Endothelial cell of umbilical vein (primary cell): ENCODE results near the gene C2CD3. TPM values are rescaled to one million over a fixed set of nuclear protein-coding genes. Genes with fewer than 3 reads are reported as not detected.

Source experiments
- BruUV-seq: library from RNA; stranded (reverse); fragments of 400-500 nt; replicated peaks from 2 replicates; lab custom pipeline; 2021; lab: Mats Ljungman, UMichigan
- CTCF ChIA-PET: fragments of 300-600, 350-600 bp; sonication (Branson Sonifier 250); formaldehyde crosslinking; loops from one replicate; lab custom pipeline; 2021; ENCODE audit warnings: antibody characterized with exemption, inconsistent platforms; lab: Charles Lee
- POLR2A ChIA-PET: fragments of 300-600, 350-600 bp; sonication (Branson Sonifier 250); formaldehyde crosslinking; loops from one replicate; lab custom pipeline; 2021; ENCODE audit warnings: antibody characterized with exemption, inconsistent platforms; lab: Charles Lee
- DNase-seq: peaks from one replicate; pipeline ENCODE4 v3.0.0-alpha.2; 2011; ENCODE audit warnings: low read depth, low spot score
- FAIRE-seq: peaks from 2 replicates; lab custom pipeline; 2011; peaks lifted over from hg19 to GRCh38; lab: Jason Lieb, UNC
- H2AFZ ChIP-seq: 2 replicates; pipeline ENCODE4 v1.6.0; 2012; ENCODE audit warnings: low read depth, low read length, control low read depth, inconsistent platforms
- H3K27ac ChIP-seq: 2 replicates; pipeline ENCODE4 v1.5.1; 2011; ENCODE audit warnings: low read depth, mild to moderate bottlenecking, control low read depth, low read length, moderate library complexity; ENCODE audit not compliant: insufficient read depth
- H3K27me3 ChIP-seq, 2 experiments: 2 replicates each; pipeline versions ENCODE4 v1.6.0 to v1.6.1; 2011; ENCODE audit warnings: low read length in 2 of 2, mixed read lengths in 1 of 2; ENCODE audit not compliant: control insufficient read depth in 2 of 2, insufficient read depth in 2 of 2
- H3K36me3 ChIP-seq, 2 experiments: 2 replicates in 1 of 2; 3 replicates in 1 of 2; pipeline ENCODE4 v1.5.1; 2011; ENCODE audit warnings: low read length in 2 of 2, mild to moderate bottlenecking in 1 of 2, moderate library complexity in 1 of 2; ENCODE audit not compliant: control insufficient read depth in 2 of 2, insufficient read depth in 2 of 2; ENCODE audit errors: extremely low read depth in 1 of 2
- H3K4me1 ChIP-seq: 3 replicates; pipeline ENCODE4 v1.5.1; 2011; ENCODE audit warnings: mild to moderate bottlenecking, low read length; ENCODE audit not compliant: control insufficient read depth, insufficient read depth; ENCODE audit errors: extremely low read depth
- H3K4me2 ChIP-seq: 2 replicates; pipeline ENCODE4 v1.6.1; 2011; ENCODE audit warnings: low read length, control low read depth, mixed read lengths; ENCODE audit not compliant: insufficient read depth
- H3K4me3 ChIP-seq, 3 experiments: fragments of 200-600 bp in 1 of 3; sonication (generic), shearing (Covaris generic) in 1 of 3; replicated peaks in 1 of 3; 2 replicates each; pipeline ENCODE4 v1.5.1; 2011 to 2016; ENCODE audit warnings: control low read depth in 3 of 3, low read length in 3 of 3, mild to moderate bottlenecking in 2 of 3, inconsistent platforms in 1 of 3, low read depth in 1 of 3, moderate library complexity in 1 of 3; ENCODE audit not compliant: insufficient read depth in 1 of 3
- H3K79me2 ChIP-seq: 2 replicates; pipeline ENCODE4 v1.6.0; 2012; ENCODE audit warnings: low read length, inconsistent platforms; ENCODE audit not compliant: control insufficient read depth, insufficient read depth
- H3K9ac ChIP-seq: replicated peaks from 2 replicates; pipeline ENCODE3; 2011; ENCODE audit warnings: low read length, control low read depth; ENCODE audit not compliant: insufficient read depth; ENCODE audit errors: extremely low read depth
- H3K9me1 ChIP-seq: replicated peaks from 3 replicates; pipeline ENCODE4 v1.6.0; 2011; ENCODE audit warnings: mild to moderate bottlenecking, low read length; ENCODE audit not compliant: control insufficient read depth, insufficient read depth; ENCODE audit errors: extremely low read depth
- H3K9me3 ChIP-seq: replicated peaks from 2 replicates; pipeline ENCODE4 v1.5.1; 2012; ENCODE audit warnings: low read length, inconsistent platforms; ENCODE audit not compliant: control insufficient read depth, insufficient read depth
- H4K20me1 ChIP-seq: replicated peaks from 2 replicates; pipeline ENCODE3; 2011; ENCODE audit warnings: mild to moderate bottlenecking, low read length; ENCODE audit not compliant: control insufficient read depth, insufficient read depth; ENCODE audit errors: extremely low read depth
- EZH2 ChIP-seq: IDR thresholded peaks from 2 replicates; pipeline ENCODE4 v1.6.1; 2012; ENCODE audit warnings: borderline replicate concordance, low read depth, mild to moderate bottlenecking, moderate library complexity, low read length, inconsistent platforms; ENCODE audit not compliant: severe bottlenecking
- FOS ChIP-seq: IDR thresholded peaks from 2 replicates; pipeline ENCODE4 v1.6.1; 2011; ENCODE audit warnings: mild to moderate bottlenecking, low read length, moderate library complexity, borderline replicate concordance; ENCODE audit not compliant: insufficient read depth
- GATA2 ChIP-seq: IDR thresholded peaks from 2 replicates; pipeline ENCODE4 v1.7.0; 2011; ENCODE audit warnings: low read depth, mild to moderate bottlenecking, moderate library complexity, mixed read lengths, low read length; ENCODE audit not compliant: insufficient read length, insufficient read depth
- JUN ChIP-seq: IDR thresholded peaks from 2 replicates; pipeline ENCODE4 v1.6.1; 2011; ENCODE audit warnings: borderline replicate concordance, low read depth; ENCODE audit not compliant: insufficient read length, insufficient read depth
- MAX ChIP-seq: IDR thresholded peaks from 2 replicates; pipeline ENCODE4 v1.6.1; 2011; ENCODE audit not compliant: insufficient read depth, insufficient read length
- MYC ChIP-seq: IDR thresholded peaks from one replicate; pipeline ENCODE4 v1.6.1; 2011; ENCODE audit warnings: mild to moderate bottlenecking, low read depth, low read length
- POLR2A ChIP-seq: IDR thresholded peaks from 2 replicates; pipeline ENCODE4 v1.6.1; 2012; ENCODE audit warnings: low read depth, mild to moderate bottlenecking, control low read depth, low read length
- POLR2AphosphoS5 ChIP-seq: IDR thresholded peaks from 2 replicates; pipeline ENCODE4 v1.6.1; 2012; ENCODE audit warnings: low read depth, mild to moderate bottlenecking, control low read depth, low read length, moderate library complexity; ENCODE audit not compliant: insufficient read depth
- dilution Hi-C: fragments of 300-500 bp; cut with MboI; formaldehyde crosslinking; loops from one replicate; pipeline ENCODE4 v1.15.0; 2019; ENCODE audit warnings: low sequenced_read_pairs; ENCODE audit not compliant: extremely low pct_ligation_motif_present
- intact Hi-C: fragments of 100-400 bp; cut with micrococcal nuclease; formaldehyde crosslinking; loops from one replicate; pipeline ENCODE4 v1.10.0; 2022
- polyA plus RNA-seq, 4 experiments: library from polyadenylated mRNA; depleted of rRNA in 3 of 4; stranded (reverse) in 3 of 4; unstranded in 1 of 4; fragments of >200 nt; gene quantifications; 2 replicates each; pipeline versions ENCODE4 v1.2.1 to v1.2.3, GENCODE V29; 2011 to 2012; ENCODE audit warnings: missing spikeins in 1 of 4
- total RNA-seq: library from RNA; stranded (reverse); gene quantifications from 2 replicates; pipeline ENCODE4 v1.2.3, GENCODE V29; 2021
- TF ChIP-seq, protein P1 (sequence below), 2 donors: IDR thresholded peaks; 1 replicate in 1 of 2; 2 replicates in 1 of 2; pipeline ENCODE4 v1.5.1; 2011; ENCODE audit warnings: low read length in 2 of 2, mild to moderate bottlenecking in 2 of 2, moderate library complexity in 2 of 2, control low read depth in 1 of 2, inconsistent platforms in 1 of 2, low read depth in 1 of 2; ENCODE audit not compliant: insufficient read depth in 1 of 2; ENCODE audit errors: extremely low read depth in 1 of 2

C2CD3 gene
- total and polyA plus RNA-seq, 2 donors (not counting 3 experiments of a cell fraction or from before 2014, with no cell fraction given): 12.9 to 36.6 TPM

DNA sequence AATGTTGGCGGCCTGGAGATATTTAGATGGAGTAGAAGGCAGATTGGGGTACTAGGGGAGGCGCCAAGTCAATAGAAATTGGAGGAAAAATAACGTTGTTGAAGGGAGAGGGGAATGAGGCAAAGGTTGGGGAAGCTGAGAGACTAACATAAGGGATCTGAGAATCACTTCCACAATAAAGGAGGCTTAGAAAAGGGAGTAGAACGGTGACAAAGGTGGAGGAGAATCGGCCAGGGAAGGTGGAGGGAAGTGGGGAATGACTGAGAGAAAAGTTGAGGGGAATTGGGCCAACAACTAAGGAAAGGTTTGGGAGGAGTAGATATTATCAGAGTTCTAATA lies 797 bp upstream of the C2CD3 start:
- ChIA-PET POLR2A (no interaction called here), CTCF (interaction anchor here (1.3 to 2.4 kb wide), 4 partner anchors 24 to 278 kb away, joined by 3 to 11 read pairs (median 5); no protein-coding TSS in a partner anchor)
- FAIRE-seq: no peak
- peak overlapping the region; percentile 37 for H2AFZ ChIP-seq
- no peak for TF ChIP-seq MYC
- no peak for TF ChIP-seq POLR2AphosphoS5
- no peak for TF ChIP-seq JUN
- TF ChIP-seq EZH2: no peak
- TF ChIP-seq GATA2: no peak
- TF ChIP-seq, protein P1, sequence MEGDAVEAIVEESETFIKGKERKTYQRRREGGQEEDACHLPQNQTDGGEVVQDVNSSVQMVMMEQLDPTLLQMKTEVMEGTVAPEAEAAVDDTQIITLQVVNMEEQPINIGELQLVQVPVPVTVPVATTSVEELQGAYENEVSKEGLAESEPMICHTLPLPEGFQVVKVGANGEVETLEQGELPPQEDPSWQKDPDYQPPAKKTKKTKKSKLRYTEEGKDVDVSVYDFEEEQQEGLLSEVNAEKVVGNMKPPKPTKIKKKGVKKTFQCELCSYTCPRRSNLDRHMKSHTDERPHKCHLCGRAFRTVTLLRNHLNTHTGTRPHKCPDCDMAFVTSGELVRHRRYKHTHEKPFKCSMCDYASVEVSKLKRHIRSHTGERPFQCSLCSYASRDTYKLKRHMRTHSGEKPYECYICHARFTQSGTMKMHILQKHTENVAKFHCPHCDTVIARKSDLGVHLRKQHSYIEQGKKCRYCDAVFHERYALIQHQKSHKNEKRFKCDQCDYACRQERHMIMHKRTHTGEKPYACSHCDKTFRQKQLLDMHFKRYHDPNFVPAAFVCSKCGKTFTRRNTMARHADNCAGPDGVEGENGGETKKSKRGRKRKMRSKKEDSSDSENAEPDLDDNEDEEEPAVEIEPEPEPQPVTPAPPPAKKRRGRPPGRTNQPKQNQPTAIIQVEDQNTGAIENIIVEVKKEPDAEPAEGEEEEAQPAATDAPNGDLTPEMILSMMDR (IDR thresholded peaks at IDR 0.05; ENCODE audit: extremely low read depth in 1 of 2, insufficient read depth in 1 of 2, low read depth in 1 of 2, low read length in 2 of 2): no peak
- no peak for TF ChIP-seq MAX
- TF ChIP-seq POLR2A: no peak
- no peak for TF ChIP-seq FOS
- intact Hi-C loops (loop anchor here (1.0 to 5.0 kb wide), 4 partner anchors 33 to 207 kb away; partner anchors contain the start of gene UCP2), dilution Hi-C loops (no loop called here)
- BruUV-seq: no TSS peak
- H3K36me3 ChIP-seq: peaks cover 0 to 3% of the 10 kb centered on the region in 2 experiments
- peaks cover 17% of the 10 kb centered on the region for H3K4me1 ChIP-seq
- no peaks in the 10 kb centered on the region for H4K20me1 ChIP-seq
- peak overlapping the region; percentile 83 for H3K4me2 ChIP-seq
- no peaks in the 10 kb centered on the region for H3K9me3 ChIP-seq
- no peaks in the 10 kb centered on the region for H3K9me1 ChIP-seq
- no peaks in the 10 kb centered on the region for H3K27me3 ChIP-seq
- H3K79me2 ChIP-seq: peaks cover 29% of the 10 kb centered on the region
- peak overlapping the region; percentile 69 for H3K9ac ChIP-seq
- DNase-seq: no peak
- H3K4me3 ChIP-seq: peak overlapping the region; percentile 44 to 76 (median 67)
- H3K27ac ChIP-seq: peak overlapping the region; percentile 54
